Measurements from ENCODE around the gene C20orf202.

DNA sequence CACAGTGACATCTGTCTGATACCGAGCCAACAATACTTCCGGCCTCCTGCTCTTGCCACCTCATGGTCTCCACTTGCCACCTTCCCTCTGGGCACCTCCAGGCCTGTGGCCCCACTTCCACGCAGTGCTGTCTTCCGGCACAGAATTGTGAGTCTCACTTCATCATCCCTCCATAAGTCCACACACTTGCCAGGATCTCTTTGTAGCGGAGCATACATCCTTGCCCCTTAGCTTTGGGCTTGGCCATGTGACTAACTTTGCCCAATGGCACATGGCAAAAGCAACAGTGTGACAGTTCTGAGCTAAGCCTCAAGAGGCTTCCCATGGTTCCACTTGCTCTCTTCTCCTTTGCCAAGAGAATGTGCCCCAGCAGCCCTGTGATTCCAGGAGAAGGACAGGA is 4.5 kb upstream of the C20orf202 start:
- TF ChIP-seq, protein P1, sequence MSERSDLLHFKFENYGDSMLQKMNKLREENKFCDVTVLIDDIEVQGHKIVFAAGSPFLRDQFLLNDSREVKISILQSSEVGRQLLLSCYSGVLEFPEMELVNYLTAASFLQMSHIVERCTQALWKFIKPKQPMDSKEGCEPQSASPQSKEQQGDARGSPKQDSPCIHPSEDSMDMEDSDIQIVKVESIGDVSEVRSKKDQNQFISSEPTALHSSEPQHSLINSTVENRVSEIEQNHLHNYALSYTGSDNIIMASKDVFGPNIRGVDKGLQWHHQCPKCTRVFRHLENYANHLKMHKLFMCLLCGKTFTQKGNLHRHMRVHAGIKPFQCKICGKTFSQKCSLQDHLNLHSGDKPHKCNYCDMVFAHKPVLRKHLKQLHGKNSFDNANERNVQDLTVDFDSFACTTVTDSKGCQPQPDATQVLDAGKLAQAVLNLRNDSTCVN (tag by site-specific recombination; optimal IDR thresholded peaks at IDR 0.05) = no peak
- TF ChIP-seq CTCF (tag by site-specific recombination; IDR thresholded peaks at IDR 0.05) (no peak), IKZF3 (tag by site-specific recombination; IDR thresholded peaks at IDR 0.05) (no peak), EGR2 (tag by site-specific recombination; IDR thresholded peaks at IDR 0.05; ENCODE audit: low read depth) (no peak), PRDM2 (tag by site-specific recombination; IDR thresholded peaks at IDR 0.05; ENCODE audit: borderline replicate concordance) (no peak), ZBTB6 (tag by site-specific recombination; IDR thresholded peaks at IDR 0.05) (no peak), HOXA7 (CRISPR knock-in tag; IDR thresholded peaks at IDR 0.05; ENCODE audit: borderline replicate concordance) (no peak), HOXD13 (CRISPR knock-in tag; IDR thresholded peaks at IDR 0.05; ENCODE audit: borderline replicate concordance) (no peak), ZBTB1 (tag by site-specific recombination; IDR thresholded peaks at IDR 0.05) (no peak), ZNF175 (tag by site-specific recombination; IDR thresholded peaks at IDR 0.05) (no peak), ZNF423 (tag by site-specific recombination; IDR thresholded peaks at IDR 0.05) (no peak), ZNF280D (tag by site-specific recombination; IDR thresholded peaks at IDR 0.05) (no peak), ZNF24 (tag by site-specific recombination; IDR thresholded peaks at IDR 0.05) (no peak)
- TF ChIP-seq, protein P2, sequence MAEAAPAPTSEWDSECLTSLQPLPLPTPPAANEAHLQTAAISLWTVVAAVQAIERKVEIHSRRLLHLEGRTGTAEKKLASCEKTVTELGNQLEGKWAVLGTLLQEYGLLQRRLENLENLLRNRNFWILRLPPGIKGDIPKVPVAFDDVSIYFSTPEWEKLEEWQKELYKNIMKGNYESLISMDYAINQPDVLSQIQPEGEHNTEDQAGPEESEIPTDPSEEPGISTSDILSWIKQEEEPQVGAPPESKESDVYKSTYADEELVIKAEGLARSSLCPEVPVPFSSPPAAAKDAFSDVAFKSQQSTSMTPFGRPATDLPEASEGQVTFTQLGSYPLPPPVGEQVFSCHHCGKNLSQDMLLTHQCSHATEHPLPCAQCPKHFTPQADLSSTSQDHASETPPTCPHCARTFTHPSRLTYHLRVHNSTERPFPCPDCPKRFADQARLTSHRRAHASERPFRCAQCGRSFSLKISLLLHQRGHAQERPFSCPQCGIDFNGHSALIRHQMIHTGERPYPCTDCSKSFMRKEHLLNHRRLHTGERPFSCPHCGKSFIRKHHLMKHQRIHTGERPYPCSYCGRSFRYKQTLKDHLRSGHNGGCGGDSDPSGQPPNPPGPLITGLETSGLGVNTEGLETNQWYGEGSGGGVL (tag by site-specific recombination; IDR thresholded peaks at IDR 0.05) = no peak

Data from HEK293 (cell line).